ENCODE results near the gene WBP2.

Gene WBP2

DNA sequence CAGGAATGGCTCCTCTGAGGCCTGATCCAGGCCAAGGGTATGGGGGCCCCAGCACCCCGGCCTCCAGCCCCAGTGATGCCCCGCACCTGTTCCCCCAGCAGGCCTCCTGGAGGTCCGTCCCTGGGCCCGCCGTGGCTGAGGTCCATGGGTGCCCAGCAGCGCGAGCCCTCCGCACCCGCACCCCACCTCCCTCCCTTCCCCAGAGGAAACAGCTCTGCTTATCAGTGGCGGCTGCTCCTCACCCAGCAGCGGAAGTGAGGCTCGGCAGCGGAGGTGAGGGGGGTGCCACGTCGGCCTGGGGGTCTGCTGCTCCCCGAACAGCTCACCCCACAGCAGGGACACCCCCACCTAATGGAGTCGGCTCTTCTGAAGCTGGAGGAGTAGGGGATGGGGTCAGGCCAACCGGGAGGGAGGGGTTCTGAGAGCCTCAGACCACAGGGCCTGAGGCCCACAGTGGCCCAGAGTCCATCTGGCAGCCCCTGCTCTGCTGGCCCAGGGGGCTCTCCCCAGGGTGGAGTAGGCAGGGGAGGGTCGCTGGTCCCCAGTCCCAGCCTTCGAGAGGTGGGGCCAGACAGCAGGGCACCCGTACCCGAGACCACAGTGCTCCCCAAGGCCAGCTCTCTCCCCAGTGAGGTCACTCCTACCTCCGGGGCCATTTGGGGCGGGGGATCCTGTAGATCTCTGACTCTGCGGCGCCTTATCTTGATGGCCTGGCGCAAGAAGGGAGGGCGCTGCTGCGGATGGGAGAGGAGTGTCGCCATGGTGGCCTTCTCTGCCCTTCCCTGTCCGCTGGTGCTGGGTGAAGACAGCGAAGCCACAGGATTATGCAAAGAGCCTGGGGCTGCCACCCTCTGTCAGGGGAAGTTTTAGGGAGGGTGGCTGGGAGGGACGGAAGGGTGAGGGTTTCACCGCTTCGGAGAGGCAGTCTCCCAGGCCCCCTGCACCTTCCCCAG, 11.3 kb downstream of the WBP2 start, which contains the start of gene UNC13D:
TSS of gene UNC13D (minus strand) at position 828 of the 953 bp plus-strand sequence. CDS start at position 761, 67 bp downstream.
- peak; percentile 61 for DNase-seq

DNA sequence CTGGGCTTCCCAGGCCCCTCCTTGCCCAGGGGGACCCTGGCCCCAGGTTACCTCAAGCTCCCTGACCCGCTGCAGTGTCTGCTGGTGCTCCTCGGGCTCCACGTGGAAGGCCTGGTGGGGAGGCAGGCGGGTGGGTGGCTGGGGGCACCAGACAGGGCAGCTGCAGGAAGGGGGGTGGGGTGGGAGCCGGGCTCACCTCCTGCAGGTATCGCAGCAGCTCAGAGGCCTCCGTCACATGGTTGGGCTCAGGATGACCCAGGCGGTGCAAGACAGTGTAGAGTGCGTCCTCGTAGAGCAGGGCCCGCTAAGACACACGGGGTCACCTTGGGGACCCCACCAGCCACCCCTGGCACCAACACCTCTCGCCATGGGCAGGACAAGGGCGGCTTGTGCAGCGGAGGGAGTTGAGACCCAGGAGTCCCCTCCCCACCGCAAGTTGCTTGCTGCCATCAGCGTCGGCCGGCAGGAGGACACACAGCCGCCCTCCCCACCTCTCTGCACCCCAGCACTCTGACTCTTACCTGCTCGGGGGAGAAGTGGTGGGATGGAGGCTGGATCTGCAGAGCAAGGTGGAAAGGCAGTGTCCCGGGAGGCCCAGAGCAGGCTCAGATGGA, 12.1 kb downstream of the WBP2 start:
- peak; percentile 51 for DNase-seq

DNA sequence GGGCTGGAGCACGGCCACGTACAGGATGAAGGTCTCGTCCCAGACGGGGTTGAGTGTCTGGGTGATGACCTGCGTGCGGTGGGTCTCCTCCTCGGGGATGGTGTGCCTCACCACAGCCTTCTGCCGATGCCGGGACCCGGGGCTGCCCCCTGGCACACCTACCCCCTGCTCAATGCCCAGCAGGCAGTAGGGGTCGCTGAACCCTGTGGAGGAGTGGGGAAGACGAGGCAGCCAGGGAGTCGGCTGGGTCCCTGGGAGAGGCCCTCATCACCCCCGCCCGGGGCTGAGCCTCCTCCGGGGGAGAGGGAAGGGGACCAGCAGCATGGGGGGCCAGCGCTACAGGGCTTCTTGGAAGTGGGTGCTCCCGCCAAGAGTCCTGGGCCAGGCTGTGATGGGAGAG, 12.7 kb downstream of the WBP2 start:
- no peak for DNase-seq

DNA sequence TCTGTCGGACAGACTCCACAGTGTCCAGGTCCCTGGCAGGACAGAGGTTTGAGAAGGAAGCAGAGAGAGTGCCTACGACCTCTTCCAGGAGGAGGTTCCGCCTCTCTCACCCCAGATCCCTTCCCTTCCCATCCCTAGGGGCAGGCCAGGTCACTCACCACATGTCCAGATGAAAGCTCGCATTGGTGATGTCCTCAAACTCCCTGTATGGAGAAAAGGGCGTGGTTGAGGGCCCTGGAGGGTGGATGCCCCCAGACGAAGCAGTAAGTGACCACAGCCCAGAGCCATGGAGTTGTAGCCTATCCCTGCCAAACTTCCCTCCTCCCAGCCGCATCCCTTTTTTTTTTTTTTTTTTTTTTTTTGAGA, 14.4 kb downstream of the WBP2 start:
- no peak for DNase-seq

DNA sequence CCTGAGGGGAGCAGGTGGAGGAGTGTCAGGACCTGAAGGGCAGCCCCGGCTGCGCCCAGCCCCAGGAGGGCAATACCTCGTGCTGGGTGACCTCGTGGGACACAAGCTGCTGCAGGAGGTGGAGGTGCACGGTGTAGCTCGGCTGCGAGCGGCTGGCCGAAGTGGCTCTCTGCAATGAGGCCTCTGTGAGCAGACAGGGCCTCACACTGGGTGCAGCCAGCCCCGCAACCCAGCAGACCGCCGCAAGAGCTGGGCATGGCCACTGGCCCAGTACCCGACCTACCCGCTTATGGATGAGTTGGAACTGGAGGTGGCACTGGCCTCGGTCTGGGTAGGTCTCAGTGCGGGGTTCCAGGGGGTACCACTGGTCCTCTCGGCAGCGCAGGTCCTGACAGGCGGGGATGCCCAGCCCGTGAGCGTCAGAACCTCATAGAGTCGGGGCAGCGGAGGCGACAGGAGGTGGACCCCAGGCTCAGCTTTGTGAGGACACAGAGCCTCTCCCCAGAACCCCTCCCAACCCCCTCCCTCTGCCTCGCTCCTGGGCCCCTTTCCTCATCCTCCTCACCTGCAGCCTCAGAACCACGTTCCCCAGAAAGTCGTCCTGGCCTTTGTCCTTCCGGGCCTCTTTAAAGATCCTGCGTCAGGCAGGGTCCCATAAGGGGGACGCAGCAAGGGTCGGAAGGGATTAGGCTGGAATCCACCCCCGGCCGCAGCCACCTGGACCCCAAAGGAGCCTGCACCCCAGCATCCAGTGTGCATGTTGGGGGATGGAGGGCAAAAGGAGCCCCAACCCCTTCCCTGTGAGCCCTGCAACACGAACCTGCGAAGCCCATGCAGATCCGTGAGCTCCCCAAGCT, 15.0 kb downstream of the WBP2 start:
- DNase-seq: no peak

DNA sequence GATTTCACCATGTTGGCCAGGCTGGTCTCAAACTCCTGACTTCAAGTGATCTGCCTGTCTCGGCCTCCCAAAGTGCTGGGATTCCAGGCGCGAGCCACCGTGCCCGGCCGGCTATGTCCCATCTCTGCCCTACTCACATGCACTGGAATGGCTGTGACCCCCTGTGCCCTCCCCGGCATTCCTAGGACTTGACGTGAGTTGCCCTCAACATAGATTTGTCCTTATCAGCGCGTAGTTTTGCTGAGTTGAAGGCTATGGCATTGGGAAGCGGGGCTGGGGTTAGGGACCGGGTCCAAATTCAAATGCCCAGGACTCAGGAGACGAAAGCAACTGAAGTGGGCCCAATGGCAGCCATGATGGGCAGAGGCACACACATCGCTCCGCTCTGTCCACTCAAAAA, 16.7 kb downstream of the WBP2 start:
- DNase-seq: no peak

DNA sequence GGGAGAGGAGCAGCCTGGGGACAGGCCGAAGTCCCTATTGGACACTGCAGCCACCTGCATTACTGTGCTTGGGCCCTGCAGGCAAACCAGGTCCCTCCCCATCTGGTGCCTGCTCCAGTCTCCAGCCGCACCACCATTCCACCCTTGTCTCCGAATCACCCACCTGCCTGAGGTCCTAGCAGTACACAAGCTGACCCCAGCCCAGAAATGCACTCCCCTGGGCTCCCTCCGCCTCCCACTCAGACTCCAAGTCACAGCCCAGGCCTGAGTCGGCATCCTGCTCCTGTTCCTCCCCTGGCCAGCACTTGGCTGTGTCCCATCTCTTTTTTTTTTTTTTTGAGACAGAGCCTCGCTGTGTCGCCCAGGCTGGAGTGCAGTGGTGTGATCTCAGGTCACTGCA, 17.2 kb downstream of the WBP2 start:
- no peak for DNase-seq

DNA sequence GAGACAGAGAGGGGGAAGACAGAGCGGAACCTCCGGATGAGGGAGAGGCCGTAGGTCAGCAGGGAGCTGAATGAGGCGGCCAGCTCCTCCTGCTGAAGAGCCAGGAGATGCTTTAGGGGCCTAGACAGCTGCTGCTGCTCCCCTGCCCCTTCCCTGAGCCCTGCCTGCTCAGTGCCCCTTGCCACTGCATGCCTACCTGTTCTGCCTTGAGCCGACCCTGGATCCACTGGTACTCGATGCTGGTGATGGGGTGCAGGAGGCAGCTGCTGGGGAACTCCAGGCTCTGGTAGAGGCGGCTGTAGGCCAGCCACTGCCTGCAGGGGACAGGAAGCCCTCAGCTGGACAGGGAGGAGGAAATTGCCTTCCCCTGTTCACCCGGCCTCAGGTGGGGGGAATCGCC, 18.5 kb downstream of the WBP2 start:
- DNase-seq: no peak

DNA sequence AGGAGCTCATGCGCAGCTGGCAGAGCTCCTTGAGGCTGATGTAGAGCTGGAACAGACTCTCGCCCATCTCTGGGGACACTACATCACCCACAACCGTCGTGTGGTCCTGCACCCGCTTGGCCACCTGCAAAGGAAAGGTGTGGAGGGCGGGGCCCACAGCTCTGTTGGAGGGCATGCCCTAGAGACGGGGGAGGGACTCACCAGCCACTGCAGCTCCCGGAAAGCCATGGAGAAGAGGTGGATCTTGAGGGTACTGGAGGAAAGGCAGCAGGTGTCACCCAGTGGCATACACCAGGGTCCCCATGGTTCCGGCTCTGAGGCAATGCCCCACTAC, 19.5 kb downstream of the WBP2 start:
- DNase-seq: no peak

DNA sequence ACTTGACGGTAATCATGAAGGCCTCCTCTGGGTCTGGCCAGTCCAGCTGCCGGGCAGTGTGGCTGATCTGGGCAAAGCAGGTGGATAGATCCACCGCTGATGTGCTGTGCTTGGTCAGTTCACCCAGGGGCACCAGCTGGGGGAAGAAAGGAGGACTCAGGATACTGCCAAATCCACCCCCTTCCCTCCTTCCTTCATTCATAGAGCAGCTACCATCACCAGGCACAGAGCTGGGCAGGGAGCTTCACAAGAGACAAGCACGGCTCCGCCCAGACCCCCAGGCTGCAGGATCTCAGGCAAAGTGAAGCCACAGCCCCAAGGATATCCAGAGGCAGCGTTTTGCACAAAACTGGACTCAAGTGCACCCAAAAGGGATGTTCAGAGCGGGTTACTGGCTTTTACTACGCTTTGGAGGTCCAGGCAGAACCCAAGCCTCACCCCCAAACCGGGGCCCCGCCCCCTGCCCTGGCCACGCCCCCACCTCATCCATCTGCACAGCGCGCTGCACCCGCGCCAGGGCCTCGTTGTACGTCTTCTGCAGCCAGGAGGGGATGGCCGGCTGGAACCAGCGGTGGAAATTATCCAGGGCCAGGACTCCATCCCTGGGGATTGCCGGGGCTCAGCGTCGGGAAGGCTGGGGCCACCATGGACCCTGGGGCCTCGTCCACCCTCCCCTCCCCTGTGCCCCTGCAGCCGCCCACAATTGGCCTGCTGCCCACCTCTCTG, 20.0 kb downstream of the WBP2 start:
- DNase-seq: no peak

DNA sequence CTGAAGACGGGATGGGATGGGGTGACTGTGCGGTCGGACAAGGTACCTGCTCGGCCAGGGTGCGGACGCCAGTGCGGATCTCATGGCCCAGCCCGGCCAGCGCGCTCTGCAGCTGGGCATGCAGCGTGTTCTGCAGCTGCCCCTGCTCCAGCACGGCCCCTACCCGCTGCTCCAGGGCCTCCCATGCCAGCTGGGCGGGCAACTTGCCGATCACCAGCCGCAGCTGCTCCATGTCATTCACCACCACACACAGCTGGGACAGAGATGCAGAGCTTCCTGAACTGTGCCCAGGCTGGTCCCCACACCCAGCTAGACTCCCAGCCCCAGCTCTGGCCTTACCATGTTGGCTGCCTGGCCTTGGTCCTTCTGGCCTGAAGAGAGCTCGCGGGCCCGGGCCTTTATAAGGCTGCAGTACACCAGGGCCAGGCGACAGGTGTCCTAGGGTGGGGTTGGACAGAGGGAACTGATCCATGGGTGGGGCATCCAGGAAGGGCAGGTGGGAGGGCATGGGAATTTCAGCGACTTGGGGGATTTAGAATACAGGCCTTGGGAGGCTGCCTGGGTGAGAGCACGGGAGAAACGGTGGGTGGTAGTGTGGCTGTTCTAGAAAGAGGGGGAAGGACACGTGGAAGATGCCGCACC, 20.7 kb downstream of the WBP2 start:
- DNase-seq: no peak

DNA sequence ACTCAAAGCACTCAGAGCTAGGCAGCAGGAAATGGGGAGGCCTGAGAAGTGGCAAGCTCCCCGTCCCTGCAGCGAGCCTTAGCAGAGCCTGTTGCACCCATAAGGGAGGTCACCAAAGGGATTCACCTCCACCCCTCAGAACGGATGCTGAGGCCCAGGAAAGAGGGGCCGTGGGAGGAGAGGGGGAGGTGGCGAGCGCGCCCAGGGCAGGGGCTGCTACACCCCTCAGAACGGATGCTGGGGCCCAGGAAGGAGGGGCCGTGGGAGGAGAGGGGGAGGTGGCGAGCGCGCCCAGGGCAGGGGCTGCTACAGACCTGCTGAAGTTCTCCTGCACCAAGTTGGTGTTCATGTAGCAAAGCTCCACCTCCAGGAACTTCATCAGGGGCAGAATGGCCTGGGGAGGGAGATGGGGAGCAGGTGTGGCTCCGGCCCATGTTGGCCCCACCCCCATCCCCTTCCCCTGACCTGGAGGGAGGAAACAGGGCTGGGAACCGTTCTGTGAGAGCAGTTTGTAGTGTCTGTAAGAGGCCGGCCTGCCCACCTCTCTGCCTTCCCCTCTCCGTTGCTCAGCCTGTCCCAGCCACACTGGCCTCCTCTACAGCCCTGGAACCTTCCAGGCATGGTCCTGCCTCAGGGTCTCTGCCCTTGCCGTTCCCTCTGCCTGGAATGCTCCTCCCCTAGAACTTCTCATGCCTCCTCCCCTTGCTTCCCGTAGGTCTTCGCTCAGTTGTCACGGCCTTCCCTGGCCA, 22.3 kb downstream of the WBP2 start:
- no peak for DNase-seq

DNA sequence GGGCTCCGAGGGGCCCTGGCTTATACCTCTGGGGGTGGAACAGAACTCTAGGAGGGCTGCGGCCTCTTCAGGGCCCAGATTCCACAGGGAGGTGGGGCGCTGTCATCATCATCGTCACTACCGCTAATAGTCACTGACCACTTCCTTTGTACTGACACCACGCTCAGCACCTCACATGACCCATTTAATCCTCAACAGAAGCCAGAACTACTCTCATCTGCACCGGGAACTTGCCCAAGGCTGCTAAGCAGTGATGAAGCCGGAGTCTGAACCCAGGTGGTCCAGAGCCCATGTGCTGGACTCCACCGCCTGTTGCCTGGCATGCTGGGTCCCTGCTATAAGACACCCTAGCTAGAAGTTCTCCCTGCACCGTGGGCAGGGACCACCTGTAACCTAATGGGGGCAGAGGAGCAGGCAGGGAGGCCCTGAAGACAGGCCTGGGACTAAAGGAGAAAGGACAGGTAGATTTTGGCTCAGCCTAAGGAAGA, 22.9 kb downstream of the WBP2 start:
- no peak for DNase-seq

DNA sequence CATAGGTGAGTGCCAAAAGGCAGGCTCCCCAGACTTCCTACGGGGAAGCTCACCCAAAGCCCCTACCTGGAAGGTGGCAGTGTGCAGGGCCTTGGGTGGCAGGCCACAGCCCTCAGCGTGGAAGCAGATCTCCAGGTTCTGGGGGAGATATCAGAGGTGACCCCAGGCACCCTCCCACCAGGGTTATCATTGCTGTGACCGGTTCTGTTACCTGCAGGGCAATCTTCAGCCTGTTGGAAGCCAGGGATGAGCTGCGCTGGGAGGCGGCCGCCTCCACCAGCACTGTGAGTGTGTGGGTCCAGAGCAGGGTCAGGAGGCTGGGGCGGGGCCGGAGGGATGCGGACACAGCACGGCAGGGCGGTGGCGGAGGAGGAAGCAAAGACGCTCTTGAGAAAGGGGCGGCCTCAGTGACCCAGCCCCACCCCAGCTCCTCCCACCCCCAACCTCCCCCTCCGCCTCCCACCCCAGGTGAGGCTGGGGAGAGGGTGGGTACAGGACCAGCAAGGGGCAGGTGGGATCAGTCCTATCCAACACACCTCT, 24.0 kb downstream of the WBP2 start:
- DNase-seq: no peak

DNA sequence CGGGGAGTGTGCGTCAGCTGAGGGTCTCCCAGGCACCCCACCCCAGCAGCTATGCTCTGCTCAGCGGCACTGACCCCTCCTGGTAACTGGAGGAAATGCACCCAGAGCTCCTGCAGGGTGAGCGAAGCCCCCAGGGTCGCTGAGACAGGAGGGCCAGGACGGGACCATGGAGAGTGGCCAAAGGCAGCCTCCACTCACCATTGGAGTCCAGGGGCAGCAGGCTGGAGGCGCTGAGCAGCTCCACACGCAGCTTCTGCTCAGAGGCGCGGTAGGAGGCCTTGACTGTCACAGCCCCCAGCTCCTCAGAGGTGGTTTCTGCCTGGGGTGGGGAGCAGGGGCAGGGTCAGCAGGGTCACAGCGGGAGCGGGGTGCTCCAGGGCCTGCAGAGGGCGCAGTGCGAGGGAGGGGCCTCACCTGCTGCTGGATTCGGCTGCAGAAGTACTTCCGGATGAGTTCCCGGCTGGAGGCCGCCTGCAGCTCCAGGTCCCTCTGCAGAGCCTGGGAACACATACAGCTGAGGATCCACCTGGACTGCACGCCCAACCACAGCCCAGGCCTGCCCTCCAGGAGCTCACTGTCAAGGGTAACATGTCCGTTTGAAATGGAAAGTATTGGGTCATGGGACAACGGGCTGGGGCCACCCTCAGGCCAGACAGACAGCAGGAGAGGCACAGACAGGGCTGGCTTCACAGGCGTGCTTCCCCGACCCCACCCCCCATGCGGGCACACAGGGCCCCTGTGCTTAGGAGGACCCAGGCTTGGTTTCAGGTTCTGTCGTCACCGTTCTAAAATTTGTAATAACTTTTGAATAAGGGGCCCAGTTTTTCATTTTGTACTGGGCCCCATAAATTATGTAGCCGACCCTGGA, 24.7 kb downstream of the WBP2 start:
- no peak for DNase-seq

DNA sequence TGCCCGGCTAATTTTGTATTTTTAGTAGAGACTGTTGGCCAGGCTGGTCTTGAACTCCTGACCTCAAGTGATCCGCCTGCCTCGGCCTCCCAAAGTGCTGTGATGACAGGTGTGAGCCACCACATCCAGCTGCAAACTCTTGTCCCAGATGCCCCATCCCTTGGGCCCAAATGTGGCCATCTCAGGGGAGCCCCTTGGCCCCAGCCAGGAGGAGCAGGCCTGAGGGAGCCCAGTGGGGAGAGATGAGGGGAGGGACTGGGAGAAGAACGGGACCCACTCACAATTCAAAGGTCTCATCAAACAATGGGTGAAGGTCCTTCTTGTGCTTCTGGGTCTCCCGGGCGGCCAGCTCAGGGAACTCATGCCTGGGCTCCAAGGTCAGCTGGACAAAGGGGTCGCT, 25.4 kb downstream of the WBP2 start:
- no peak for DNase-seq

DNA sequence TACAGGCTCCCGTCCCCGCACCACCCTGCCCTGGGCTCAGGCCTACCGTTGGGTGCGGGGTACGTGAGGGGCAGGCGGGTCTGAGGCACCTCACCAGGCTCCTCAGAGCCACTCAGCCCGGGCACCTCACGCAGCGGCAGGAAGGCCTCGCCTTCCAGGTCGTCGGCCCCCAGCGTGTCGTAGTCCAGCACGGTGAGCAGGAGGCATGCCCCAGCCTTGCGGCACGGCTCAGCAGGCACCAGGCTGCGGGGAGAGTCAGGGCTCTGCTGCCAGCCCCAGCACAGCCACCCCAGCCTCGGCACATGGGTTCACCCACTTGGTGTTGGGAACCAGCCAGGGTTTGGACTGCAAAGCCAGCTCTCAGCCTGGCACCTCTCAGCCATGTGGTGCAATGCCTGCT, 26.4 kb downstream of the WBP2 start:
- DNase-seq: no peak

DNA sequence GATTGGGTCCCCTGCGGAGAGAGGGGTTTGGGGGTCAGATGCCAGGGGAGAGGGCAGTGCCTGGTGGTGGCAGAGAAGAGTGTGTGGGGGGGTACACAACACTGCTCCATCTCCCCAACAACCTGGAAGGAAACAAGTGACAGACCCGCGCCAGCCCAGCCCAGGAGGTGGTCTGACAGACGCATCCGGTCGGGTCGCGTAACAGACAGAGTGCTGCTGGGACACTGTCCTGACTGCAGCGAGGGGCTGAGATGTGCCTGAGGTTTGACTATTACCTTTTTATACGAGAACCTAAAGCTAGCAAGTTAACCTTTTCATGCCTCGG, 27.1 kb downstream of the WBP2 start:
- no peak for DNase-seq

DNA sequence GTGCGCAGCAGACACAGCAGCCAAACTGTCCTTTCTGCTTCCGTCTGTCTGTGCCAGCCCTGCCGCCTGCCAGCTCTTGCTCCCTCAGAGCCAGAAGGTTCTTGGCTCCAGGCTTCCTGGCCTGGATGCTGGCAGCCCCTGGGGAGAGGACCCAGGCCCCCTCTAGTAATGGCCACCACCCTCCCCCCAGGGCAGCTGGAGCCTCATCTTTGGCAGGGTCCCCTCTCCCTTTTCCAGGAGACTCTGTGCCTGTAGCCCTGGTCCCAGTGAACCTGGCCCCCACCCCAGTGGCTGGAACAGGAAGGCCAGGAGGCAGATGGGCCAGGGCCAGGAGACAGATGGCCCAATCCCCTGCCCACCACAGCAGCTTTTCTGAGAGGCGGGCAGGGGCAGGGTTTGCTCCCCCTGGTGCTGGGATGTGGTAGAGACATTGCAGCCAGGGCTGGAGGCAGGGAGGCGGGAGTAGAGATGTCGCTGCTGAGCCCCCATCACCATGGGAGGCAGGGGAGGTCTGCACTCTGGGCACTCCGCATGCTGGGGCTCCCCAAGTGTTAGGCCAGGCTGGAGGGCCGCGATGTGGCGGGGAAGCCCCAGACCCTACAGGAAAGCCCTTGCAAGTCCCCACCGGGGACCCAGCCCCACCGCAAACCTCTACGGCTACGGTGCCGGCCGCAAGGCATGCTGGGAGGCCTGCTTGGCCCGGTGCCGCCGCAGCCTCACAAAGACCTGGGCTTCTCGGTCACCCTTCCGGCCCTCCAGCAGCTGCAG, 27.6 kb downstream of the WBP2 start:
- DNase-seq: peak; percentile 67
